GM19455 (cell line): ENCODE measurements around the gene SDC4.
A peak's percentile ranks its signal among the peaks of the same experiment; 100 is the strongest.
"Not testable (repeated sequence)": the region's sequence is repeated elsewhere in the genome, so short reads cannot be mapped to it uniquely, and the experiment has no call there.

ENCODE experiments used
- ATAC-seq: cut with Tn5 transposase; IDR thresholded peaks from one replicate; pipeline ENCODE4 v1.9.1; 2021; ENCODE audit not compliant: unreplicated experiment

SDC4 gene

DNA sequence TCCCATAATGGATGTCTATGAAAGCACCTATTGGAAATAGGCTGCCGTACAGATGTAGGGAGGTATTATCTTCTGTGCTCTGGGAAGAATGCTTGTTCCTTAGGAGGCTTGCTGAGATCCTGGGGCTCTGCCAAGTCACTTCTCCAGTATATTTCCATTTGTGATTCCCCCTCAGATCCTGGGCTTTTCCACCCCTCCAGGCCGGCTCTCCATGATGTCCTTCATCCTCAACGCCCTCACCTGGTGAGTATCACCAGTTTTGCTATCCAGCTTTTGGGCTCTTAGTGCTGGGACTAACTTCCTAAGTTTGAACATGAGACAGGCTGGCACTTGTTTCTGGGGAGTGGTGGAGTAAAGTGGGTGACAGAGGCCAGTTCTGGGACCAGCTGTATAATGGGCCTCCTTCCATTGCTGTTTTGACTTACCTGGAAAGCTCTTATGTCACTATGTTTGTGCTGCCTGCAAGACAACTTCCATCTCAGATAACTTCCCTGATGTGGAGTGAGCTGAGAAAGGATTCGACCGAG, 17.3 kb upstream of the SDC4 start:
- ATAC-seq: no peak

DNA sequence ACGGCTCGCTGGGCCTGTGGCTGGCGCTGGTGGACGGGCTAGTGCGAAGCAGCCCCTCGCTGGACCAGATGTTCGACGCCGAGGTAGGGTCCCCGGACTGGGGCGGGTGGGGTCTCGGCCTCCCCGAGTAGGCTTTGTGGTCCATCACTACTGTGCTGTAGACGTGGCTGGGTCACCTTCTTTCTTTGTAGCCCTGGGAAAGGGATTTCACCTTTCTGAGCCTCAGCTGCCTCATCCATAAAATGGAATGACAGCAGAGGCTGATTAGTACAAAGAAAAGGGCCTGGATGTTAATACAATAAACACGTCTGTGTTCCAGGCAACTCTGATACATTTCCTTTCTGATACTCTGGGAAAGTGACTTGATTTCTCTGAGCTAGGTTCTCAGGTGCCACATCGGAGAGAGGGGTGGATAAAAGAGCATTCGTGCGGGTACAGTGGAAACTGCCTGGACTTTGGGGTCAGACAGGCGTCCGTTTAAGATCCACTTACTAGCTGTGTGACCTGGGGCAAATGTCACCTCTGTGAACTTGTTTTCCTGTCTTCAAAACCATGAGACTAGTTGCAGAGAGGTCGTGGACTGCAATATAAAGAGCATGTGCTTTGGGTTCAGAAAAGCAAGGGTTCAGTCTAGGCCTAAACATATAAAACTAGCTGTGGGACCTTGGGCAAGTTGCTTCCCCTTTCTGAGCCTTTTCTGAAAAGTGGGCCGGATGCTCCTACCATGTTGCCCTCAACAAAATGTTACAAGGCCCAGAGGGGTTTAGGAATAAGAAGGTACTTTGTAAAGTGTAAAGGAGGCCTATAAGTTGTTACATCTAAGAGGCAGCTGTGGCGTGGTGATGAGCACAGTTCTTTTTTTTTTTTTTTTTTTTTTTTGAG, 15.6 kb upstream of the SDC4 start:
- ATAC-seq: no peak

DNA sequence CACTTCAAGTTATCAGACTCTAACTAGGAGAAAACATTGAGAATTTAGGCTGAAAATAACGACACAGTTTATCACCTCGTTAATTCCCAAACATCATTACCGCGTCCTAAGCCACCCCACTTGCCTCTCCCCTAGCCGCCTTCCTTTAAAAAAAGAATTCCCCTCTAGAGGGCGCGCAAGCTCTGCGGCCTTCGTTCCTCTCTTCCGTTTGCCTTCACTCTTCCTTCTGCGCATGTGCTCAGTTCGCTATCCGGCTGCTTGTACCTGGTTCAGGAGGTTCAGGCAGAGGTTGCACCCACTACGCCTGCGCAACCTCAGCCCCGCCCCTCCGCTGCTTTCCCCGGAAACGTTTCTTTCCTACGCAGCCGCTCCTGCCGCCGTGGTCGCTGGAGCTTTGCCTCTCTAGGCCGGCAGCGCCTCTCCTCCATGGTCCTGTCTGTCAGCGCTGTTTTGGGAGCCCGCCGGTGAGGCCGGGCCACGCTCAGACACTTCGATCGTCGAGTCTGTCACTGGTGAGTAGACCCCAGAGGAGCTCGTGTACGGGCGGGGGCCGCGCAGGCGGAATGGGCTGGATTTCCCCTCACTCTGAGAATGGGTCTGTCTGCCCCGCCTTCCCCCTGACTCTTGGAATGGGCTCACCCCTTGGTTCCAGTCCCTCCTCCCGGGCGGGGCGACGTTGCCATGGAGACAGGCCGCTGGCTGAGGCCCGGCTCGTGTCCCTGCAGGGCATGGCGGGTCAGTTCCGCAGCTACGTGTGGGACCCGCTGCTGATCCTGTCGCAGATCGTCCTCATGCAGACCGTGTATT, 14.8 kb upstream of the SDC4 start, which contains the start of gene SYS1:
SYS1 (plus strand) TSS at position 353 of the 807 bp plus-strand sequence; CDS start at position 729, 376 bp downstream.
- peak; percentile 74 for ATAC-seq

DNA sequence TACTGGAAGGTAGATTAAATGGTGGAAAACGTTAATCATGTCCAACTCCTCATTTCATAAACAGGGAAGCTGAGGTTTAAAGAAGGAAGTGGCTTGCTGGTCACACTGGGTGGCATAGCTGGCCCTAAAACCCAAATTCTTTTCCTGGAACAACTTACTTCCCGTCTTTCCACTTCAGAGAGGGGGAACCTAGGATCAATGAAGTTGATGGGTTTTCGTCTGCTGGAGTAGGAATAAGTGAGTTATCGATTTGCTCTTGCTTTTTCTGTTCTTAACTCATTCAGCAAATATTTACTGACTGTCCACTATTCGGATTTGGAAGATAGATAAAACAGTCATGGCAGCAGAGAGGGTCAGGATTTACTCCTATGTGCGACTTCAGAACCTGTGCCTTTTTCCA, 13.6 kb upstream of the SDC4 start:
- ATAC-seq: no peak

- no peak for ATAC-seq
Observed at GRCh38 chr20:45359406-45360148, 11.4 kb upstream of the SDC4 start.

DNA sequence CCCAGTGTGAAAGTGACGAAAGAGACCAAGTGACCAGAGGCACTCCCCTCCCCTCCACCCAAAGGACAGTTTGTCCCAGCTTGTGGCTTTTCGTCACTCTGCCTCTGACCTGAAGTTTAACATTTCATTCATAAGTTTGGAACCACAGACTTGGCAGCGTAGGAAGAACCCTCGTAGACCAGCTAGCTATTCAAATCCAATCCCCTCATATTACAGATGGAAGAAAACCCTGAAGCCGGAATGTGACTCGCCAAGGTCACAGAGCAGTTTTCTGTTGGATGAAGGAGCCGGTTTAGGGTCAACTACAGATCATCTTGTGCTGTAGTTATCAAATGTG, 10.8 kb upstream of the SDC4 start:
- no peak for ATAC-seq

DNA sequence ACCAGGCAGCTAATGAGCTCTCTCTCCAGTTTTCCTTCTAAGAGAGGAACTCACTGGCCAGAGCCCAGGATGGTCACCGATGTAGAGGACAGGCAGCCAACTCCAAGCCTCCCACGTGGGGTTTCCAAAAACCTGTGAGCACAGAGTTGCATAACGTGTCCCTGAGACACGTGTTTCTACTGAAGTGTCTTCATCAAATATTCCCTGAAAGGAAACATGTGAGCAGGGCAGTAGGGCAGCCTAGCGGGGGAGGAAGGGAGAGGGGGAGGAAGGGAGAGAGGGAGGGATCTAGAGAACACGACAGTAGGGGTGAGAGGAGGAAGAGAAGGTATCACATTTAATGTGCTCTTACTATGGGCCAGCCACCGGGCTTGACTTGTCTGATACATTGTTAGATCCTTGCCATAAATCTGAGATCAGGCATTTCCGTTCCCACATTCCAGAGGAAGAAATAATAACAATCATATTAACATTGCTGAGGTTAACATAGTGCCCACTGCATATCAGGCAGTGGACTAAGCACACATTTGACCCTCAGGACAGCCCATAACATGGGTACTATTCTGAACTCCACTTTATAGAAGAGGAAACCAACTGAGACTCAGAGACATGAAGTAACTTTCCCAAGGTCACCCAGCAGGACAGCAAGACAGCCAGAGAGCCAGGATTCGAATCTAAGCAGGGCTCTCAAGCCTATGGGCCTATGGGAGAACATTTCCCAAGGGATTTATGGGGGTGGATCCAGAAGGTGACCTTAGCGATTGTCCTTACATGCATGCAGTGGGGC, 10.3 kb upstream of the SDC4 start:
- ATAC-seq: no peak

DNA sequence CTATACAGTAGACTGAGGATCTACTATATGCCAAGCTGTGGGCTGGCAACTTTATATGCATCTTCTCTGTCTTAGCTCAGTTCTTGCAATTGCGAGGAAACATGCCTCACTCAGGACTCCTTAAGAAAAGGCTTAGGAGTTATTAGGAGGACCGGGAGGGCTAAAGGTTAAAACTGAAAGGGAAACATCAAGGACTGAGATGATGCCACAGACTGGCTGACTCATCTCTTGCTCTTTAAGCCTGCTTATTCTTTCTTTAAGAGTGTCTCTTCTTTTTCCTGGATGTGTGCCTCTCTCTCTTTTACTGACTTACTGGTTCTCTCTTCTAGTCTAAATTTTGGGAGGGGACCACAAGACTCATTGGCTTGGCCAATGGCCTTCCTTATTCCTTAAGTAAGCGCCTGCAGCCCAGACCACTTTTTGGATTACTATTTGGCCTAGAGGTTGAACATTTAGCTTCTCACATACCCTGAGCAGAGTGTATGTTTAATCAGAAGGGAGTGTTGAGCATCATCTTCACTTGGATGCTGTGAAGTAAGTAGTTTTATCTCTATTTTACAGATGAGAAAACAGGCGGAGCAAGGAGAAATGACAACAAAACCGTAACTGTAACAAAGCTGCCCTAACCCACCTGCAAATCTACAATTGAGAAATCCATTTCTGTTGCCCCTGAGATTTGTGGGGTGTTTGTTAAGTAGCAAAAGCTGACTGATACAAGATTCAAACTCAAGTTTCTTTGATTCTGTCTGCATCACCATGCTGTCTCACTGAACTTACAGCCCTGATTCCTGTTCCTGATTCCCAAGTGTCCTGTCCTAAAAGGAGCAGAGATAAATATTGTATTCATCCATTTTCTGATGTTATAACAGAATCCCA, 7.2 kb upstream of the SDC4 start:
- ATAC-seq: no peak

GRCh38 chr20:45354423-45355208, 6.4 kb upstream of the SDC4 start:
- no peak for ATAC-seq

GRCh38 chr20:45353746-45354145, 5.5 kb upstream of the SDC4 start:
- ATAC-seq: no peak

DNA sequence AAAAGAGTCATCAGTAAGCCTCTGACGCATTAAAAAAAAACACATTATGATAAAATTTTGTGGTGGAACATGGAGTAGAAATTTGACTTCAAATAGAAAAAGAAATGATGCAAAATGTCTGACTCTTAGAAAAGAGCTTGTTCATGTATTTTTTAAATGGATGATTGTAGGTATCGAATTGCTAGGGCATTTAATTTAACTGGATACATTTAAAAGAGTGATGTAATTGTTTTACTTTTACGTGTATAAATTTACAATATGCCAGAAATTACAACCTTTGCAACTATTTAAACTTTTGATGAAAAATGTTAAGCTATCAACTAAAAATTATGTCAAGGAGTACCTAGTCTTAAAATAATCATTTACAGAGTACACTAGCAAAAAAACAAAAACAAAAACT, 4.5 kb upstream of the SDC4 start:
- ATAC-seq: no peak

DNA sequence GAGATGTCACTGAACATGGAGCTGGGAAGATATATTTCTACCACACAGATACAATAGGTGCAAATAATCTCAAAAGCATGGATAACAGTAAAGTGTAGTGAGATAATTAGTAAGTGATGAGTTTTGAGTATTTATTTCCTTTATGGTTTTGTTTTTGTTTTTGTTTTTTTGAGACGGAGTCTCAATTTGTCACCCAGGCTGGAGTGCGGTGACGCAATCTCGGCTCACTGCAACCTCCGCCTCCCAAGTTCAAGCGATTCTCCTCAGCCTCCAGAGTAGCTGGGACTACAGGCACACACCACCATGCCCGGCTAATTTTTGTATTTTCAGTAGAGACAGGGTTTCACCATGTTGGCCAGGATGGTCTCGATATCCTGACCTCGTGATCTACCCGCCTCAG, 2.6 kb upstream of the SDC4 start:
- ATAC-seq: not testable (repeated sequence)

DNA sequence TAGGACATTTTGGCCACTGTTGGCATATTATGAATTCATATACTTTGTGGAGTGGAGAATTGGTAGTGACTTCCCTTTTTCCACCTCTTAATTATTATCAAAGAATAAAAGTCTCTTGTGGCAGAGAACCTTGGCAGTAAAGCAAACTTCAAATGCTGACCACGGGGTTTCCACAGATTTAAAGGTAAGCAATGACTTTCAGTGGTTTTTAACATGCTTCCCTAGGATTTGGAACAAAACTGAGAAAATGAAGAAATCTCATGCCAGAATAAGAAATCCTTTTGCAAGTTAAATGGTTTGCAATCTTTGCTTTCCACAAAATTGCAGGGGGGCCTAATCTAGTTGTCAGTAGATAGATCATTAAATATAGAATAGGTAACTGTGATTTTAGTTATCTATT, 2.0 kb upstream of the SDC4 start:
- ATAC-seq: no peak

DNA sequence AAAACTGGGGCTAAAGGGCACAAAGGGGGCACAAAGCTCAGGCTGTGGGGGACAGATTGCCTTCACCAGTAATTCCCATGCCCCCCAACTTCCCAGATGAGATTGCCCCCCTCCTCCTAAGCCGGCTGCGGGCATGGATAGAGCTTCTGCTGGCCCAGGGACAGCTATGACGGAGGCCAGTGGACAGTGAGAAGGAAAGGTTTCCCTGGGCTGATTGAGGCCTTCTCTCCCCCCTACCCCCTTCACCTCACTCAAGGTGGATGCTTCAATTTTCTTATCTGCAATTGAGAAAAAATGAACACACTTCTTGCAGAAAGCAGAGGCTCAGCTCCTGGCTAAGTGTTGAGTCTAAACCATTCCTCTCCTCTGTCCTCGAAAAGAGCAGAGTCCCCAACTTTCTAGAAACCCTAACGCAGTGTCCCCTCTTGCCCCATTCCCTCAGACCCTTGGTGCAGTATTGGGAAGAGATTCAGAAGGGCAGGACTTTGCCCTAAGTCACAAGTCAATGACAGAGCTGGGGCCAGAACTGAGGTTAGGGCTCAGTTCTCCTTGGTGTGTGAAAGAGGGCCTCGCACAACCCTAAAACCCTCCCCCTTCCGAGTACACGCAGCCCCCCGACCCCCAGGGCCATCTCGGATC, 808 bp downstream of the SDC4 start:
- no peak for ATAC-seq

DNA sequence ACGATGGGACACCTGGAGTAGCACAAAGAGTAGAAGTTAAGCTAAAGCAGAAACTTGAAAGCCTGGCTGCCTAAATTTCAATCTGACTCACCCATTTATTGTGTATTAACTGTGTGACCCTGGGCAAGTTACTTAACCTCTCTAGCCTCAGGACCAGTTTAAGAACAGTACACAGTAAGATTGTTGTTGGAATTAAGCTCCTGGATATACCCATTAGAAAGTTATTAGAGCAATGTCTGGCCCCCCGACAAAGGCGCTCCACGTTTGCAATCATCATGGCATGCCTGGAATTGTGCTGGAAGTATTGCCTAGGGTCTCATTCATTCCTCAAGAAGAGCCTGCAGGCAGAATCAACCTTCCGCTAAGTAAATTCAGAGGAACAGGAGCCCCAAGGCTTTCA, 1.4 kb downstream of the SDC4 start:
- no peak for ATAC-seq

GRCh38 chr20:45346291-45346718, 1.9 kb downstream of the SDC4 start:
- ATAC-seq: no peak

GRCh38 chr20:45345104-45345936, 2.9 kb downstream of the SDC4 start:
- ATAC-seq: no peak
